K562 (cell line): ENCODE results near the gene ZNF45. TPM values are rescaled to one million over a fixed set of nuclear protein-coding genes. Genes with fewer than 3 reads are reported as not detected.

ENCODE experiments used
- YY1 ChIP-seq, 3 experiments: IDR thresholded peaks; 2 replicates each; pipeline ENCODE4 v1.6.1; 2011; ENCODE audit warnings: low read length in 2 of 3, mild to moderate bottlenecking in 2 of 3, moderate library complexity in 2 of 3, borderline replicate concordance in 1 of 3, control low read depth in 1 of 3, low read depth in 1 of 3; ENCODE audit not compliant: insufficient read depth in 3 of 3, insufficient replicate concordance in 2 of 3, control insufficient read depth in 1 of 3, insufficient read length in 1 of 3; ENCODE audit errors: extremely low read depth in 1 of 3
- polyA plus RNA-seq, 8 experiments: library from polyadenylated mRNA; depleted of rRNA in 4 of 8; stranded (reverse) in 5 of 8; unstranded in 3 of 8; fragments of >200 nt; fragmentation: Nextera tagmentation in 2 of 8; fragmentation: Illumina TruSeq in 1 of 8; extraction: Ambion mirVana in 2 of 8; extraction: Trizol in 1 of 8; gene quantifications; 2 replicates each; pipeline versions ENCODE4 v1.2.1 to v1.2.3, GENCODE V29; 2011 to 2014; ENCODE audit warnings: inconsistent platforms in 1 of 8, missing spikeins in 1 of 8
- total RNA-seq, 7 experiments: library from RNA; depleted of rRNA in 6 of 7; stranded (reverse); fragments of >200 nt in 6 of 7; fragmentation: Illumina TruSeq in 2 of 7; extraction: Trizol in 2 of 7; gene quantifications; 2 replicates each; pipeline versions ENCODE4 v1.2.1 to v1.2.3, GENCODE V29; 2011 to 2021; ENCODE audit warnings: low replicate concordance in 1 of 7
- TF ChIP-seq, protein P1 (sequence below): conservative IDR thresholded peaks from 2 replicates; pipeline ENCODE4 v1.6.1; 2011; ENCODE audit warnings: low read depth, mild to moderate bottlenecking, low read length; ENCODE audit not compliant: control insufficient read depth
- TF ChIP-seq, protein P2 (sequence below), 3 experiments: fragments of 200-800 bp in 1 of 3; fragments of 250-450 bp in 1 of 3; fragments of 450-650 bp in 1 of 3; sonication (Bioruptor Pico) in 1 of 3; sonication (Bioruptor generic) in 1 of 3; formaldehyde crosslinking in 1 of 3; IDR thresholded peaks; 2 replicates each; pipeline versions ENCODE4 v1.6.1 to v1.8.0; 2016 to 2022; ENCODE audit warnings: mild to moderate bottlenecking in 2 of 3, missing genetic modification characterization in 2 of 3, missing compliant biosample characterization in 1 of 3, moderate library complexity in 1 of 3

The ZNF45 gene
- total and polyA plus RNA-seq, 9 of the 15 experiments (the other 6 are each of a cell fraction or from before 2014, with no cell fraction given), result 2.6 to 10.6 (median 9.4) TPM

DNA sequence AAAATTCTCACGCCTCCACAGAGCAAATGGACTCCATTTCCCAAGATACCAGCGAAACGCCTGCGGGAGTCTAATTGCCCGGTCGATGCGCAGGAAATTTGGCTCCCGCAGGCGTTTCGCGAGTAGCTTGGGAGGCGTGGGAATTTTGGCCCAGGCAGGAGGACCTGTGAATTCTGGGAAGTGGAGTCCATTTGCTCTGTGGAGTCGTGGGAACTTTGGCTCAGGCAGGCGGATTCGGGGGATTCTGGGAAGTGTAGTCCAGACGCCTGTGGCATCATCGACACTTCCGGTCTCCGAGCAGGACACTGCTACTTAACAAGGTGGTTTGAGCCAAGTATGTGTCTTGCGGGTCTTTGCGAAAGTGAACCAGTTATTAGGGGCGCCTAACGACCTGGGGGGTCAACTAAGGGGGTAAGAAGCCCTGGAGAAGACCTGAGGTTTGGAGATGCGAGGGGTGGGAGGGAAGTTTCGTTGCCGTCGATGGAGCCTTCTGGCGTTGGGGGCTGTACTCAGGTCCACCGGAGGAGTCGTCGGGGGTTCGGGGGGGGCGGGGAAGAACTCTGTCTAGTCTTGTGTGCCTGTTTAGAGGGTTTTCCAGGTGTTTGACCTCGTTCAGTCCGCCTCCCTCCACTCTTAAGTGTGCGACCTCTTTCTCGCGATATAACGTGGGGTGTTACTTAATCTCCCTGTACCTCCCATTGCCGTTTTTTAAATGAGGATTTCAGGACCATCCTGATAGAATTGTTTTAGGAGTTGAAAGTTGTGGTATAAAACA, 49.0 kb upstream of the ZNF45 start, which contains the start of gene ZNF155 (continued):
- peak in 1 of 3 experiments; percentile 38 for TF ChIP-seq YY1 (IDR thresholded peaks at IDR 0.05; ENCODE audit: borderline replicate concordance in 1 of 3, control insufficient read depth in 1 of 3, extremely low read depth in 1 of 3, insufficient read depth in 3 of 3, insufficient read length in 1 of 3, insufficient replicate concordance in 2 of 3, low read depth in 1 of 3, low read length in 2 of 3)
- TF ChIP-seq, protein P1, sequence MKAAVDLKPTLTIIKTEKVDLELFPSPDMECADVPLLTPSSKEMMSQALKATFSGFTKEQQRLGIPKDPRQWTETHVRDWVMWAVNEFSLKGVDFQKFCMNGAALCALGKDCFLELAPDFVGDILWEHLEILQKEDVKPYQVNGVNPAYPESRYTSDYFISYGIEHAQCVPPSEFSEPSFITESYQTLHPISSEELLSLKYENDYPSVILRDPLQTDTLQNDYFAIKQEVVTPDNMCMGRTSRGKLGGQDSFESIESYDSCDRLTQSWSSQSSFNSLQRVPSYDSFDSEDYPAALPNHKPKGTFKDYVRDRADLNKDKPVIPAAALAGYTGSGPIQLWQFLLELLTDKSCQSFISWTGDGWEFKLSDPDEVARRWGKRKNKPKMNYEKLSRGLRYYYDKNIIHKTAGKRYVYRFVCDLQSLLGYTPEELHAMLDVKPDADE, result peak; percentile 48; the same call in 1 of the 2 replicates
- TF ChIP-seq, protein P2, sequence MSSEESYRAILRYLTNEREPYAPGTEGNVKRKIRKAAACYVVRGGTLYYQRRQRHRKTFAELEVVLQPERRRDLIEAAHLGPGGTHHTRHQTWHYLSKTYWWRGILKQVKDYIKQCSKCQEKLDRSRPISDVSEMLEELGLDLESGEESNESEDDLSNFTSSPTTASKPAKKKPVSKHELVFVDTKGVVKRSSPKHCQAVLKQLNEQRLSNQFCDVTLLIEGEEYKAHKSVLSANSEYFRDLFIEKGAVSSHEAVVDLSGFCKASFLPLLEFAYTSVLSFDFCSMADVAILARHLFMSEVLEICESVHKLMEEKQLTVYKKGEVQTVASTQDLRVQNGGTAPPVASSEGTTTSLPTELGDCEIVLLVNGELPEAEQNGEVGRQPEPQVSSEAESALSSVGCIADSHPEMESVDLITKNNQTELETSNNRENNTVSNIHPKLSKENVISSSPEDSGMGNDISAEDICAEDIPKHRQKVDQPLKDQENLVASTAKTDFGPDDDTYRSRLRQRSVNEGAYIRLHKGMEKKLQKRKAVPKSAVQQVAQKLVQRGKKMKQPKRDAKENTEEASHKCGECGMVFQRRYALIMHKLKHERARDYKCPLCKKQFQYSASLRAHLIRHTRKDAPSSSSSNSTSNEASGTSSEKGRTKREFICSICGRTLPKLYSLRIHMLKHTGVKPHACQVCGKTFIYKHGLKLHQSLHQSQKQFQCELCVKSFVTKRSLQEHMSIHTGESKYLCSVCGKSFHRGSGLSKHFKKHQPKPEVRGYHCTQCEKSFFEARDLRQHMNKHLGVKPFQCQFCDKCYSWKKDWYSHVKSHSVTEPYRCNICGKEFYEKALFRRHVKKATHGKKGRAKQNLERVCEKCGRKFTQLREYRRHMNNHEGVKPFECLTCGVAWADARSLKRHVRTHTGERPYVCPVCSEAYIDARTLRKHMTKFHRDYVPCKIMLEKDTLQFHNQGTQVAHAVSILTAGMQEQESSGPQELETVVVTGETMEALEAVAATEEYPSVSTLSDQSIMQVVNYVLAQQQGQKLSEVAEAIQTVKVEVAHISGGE (CRISPR knock-in tag; IDR thresholded peaks at IDR 0.05), result peak in 1 of 3 experiments; percentile 68; a peak in 2 of 6 replicates
